ENCODE measurements around the gene ZNF282. TPM values are rescaled to one million over a fixed set of nuclear protein-coding genes. Genes with fewer than 3 reads are reported as not detected.

Gene ZNF282
- total RNA-seq, 3 donors from 2014 or later = 22.0 to 32.4 (median 28.1) TPM

- peak; percentile 79 for ATAC-seq
- no peaks in the 10 kb centered on the region for H3K36me3 ChIP-seq (ENCODE audit: low read depth)
- H3K4me1 ChIP-seq (ENCODE audit: low read depth) = peaks cover 22% of the 10 kb centered on the region
- intact Hi-C loops (cut with DNase I, micrococcal nuclease) = no loop called here
- TF ChIP-seq, protein P1, sequence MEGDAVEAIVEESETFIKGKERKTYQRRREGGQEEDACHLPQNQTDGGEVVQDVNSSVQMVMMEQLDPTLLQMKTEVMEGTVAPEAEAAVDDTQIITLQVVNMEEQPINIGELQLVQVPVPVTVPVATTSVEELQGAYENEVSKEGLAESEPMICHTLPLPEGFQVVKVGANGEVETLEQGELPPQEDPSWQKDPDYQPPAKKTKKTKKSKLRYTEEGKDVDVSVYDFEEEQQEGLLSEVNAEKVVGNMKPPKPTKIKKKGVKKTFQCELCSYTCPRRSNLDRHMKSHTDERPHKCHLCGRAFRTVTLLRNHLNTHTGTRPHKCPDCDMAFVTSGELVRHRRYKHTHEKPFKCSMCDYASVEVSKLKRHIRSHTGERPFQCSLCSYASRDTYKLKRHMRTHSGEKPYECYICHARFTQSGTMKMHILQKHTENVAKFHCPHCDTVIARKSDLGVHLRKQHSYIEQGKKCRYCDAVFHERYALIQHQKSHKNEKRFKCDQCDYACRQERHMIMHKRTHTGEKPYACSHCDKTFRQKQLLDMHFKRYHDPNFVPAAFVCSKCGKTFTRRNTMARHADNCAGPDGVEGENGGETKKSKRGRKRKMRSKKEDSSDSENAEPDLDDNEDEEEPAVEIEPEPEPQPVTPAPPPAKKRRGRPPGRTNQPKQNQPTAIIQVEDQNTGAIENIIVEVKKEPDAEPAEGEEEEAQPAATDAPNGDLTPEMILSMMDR (IDR thresholded peaks at IDR 0.05) = no peak
- H3K9me3 ChIP-seq = no peaks in the 10 kb centered on the region
- no peak overlapping the region for H3K4me3 ChIP-seq
- peak; percentile 63 to 81 (median 69) for DNase-seq
Observed at GRCh38 chr7:149191851-149192250, 3.5 kb upstream of the ZNF282 start.

DNA sequence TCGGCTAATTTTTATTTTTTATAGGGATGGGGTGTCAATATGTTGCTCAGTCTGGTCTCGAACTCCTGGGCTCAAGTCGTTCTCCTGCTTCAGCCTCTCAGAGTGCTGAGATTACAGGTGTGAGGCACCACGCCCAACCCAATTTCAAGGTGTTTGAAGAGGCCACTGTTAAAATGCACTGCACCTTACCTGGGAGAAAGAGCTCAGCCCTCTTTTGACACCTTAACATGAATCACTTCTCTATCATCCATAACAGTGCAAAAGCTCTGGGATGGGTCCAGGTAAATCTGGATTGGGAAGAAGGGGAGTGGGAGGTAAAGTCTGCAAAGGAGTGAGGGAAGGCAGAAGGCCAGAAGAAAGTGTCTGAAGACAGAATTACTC lies 557 bp upstream of the ZNF282 start:
- ATAC-seq = no peak
- intact Hi-C loops (cut with DNase I, micrococcal nuclease) = no loop called here

GRCh38 chr7:149196151-149196704 lies 882 bp downstream of the ZNF282 start:
- Histone ChIP-seq H3K9me3 (no peaks in the 10 kb centered on the region), H3K36me3 (ENCODE audit: low read depth) (peaks cover 12% of the 10 kb centered on the region), H3K4me3 (peak overlapping the region; percentile 63), H3K4me1 (ENCODE audit: low read depth) (peaks cover 26% of the 10 kb centered on the region)
- no peak for ATAC-seq
- intact Hi-C loops (cut with DNase I, micrococcal nuclease) = no loop called here
- TF ChIP-seq, protein P1 (IDR thresholded peaks at IDR 0.05) = no peak
- peak in 2 of 3 donors; percentile 14 to 36 for DNase-seq

More for the DNA sequence above, 557 bp upstream of the ZNF282 start:
- H3K36me3 ChIP-seq (ENCODE audit: low read depth) = peaks cover 8% of the 10 kb centered on the region
- H3K4me1 ChIP-seq (ENCODE audit: low read depth) = peaks cover 26% of the 10 kb centered on the region
- TF ChIP-seq, protein P1 (IDR thresholded peaks at IDR 0.05) = no peak
- no peak for DNase-seq
- no peak overlapping the region for H3K4me3 ChIP-seq
- no peaks in the 10 kb centered on the region for H3K9me3 ChIP-seq

DNA sequence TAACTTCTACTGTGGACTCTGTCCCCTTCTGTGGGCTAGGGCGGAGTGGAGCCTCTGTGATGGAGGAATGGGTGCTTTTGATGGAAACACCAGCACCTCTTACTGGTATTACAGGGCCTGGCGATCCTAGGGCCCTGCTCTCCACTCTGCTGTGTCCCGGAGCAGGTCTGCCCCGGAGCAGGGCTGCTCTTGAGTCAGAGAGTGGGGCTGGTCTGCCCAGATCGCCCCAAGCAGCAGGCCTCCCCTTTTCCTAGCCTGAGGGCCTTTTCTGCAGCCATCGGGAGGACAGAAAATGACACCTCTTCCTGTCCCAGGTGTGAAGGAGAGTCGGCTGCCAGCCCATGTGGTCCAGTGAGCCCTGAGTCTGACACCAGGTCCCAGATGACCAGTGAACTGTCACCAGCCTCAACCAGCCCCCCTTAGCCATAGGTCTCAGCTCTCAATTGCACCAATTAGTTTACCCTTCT lies 1.4 kb downstream of the ZNF282 start:
- peak overlapping the region; percentile 63 for H3K4me3 ChIP-seq
- peak in 2 of 3 donors; percentile 17 to 35 for DNase-seq
- peak; percentile 1 for ATAC-seq
- no peaks in the 10 kb centered on the region for H3K9me3 ChIP-seq
- intact Hi-C loops (cut with DNase I, micrococcal nuclease) = no loop called here
- TF ChIP-seq, protein P1 (IDR thresholded peaks at IDR 0.05) = no peak
- peaks cover 22% of the 10 kb centered on the region for H3K4me1 ChIP-seq (ENCODE audit: low read depth)
- H3K36me3 ChIP-seq (ENCODE audit: low read depth) = peaks cover 12% of the 10 kb centered on the region

DNA sequence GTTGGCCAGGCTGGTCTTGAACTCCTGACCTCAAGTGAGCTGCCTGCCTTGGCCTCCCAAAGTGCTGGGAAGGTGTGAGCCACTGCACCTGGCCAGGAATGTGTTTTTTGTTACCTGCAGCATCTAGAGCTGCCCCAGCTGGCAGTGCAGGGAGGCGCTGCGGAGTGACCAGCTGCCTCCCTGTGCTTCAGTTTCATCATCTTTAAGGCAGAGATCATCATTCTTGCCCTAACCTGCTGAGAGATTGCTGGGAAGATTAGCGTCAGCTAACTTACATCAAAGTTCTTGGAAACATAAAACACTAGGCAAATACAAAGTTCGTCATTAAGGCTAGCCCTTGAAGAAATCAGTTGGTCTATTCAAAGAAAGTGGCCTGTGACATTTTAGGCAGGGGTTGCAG lies 2.3 kb downstream of the ZNF282 start:
- peaks cover 12% of the 10 kb centered on the region for H3K36me3 ChIP-seq (ENCODE audit: low read depth)
- intact Hi-C loops (cut with DNase I, micrococcal nuclease) = no loop called here
- no peak for ATAC-seq
- no peak for DNase-seq
- no peak overlapping the region for H3K4me3 ChIP-seq
- H3K9me3 ChIP-seq = no peaks in the 10 kb centered on the region
- H3K4me1 ChIP-seq (ENCODE audit: low read depth) = peaks cover 15% of the 10 kb centered on the region
- TF ChIP-seq, protein P1 (IDR thresholded peaks at IDR 0.05) = no peak

Measured in mucosa of descending colon (tissue), 3 donors.